Sigmoid colon (tissue), 7 donors: ENCODE data around the gene WDSUB1. TPM values are rescaled to one million over a fixed set of nuclear protein-coding genes. Genes with fewer than 3 reads are reported as not detected.

ENCODE experiments used
- DNase-seq: peaks from one replicate; pipeline ENCODE4 v3.0.0-alpha.2; 2019
- H3K27ac ChIP-seq, 4 donors: fragments of 200-600 bp; sonication (generic); one replicate each; pipeline ENCODE4 v1.5.1; 2016 to 2019; ENCODE audit warnings: mild to moderate bottlenecking in 1 of 4
- H3K27me3 ChIP-seq, 3 donors: fragments of 200-600 bp; sonication (generic); one replicate each; pipeline ENCODE4 v1.5.1; 2019; ENCODE audit warnings: mild to moderate bottlenecking in 1 of 3
- H3K36me3 ChIP-seq, 4 donors: fragments of 200-600 bp; sonication (generic); one replicate each; pipeline ENCODE4 v1.5.1; 2016 to 2019
- H3K4me1 ChIP-seq, 4 donors: fragments of 200-600 bp; sonication (generic); one replicate each; pipeline ENCODE4 v1.5.1; 2017 to 2019
- H3K4me3 ChIP-seq, 4 donors: fragments of 200-600 bp; sonication (generic); one replicate each; pipeline ENCODE4 v1.5.1; 2017 to 2019; ENCODE audit warnings: mild to moderate bottlenecking in 2 of 4, moderate library complexity in 1 of 4
- H3K9me3 ChIP-seq, 4 donors: fragments of 200-600 bp in 3 of 4; sonication (generic) in 3 of 4; one replicate each; pipeline versions ENCODE4 v1.5.1 to v1.6.1; 2013 to 2019
- EP300 ChIP-seq, 4 donors: sonication (generic); formaldehyde crosslinking; IDR thresholded peaks; one replicate each; pipeline ENCODE4 v1.6.1; 2017; ENCODE audit warnings: antibody characterized with exemption in 4 of 4
- POLR2A ChIP-seq, 2 donors: fragments of 450-650 bp; IDR thresholded peaks; one replicate each; pipeline ENCODE4 v1.6.1; 2016; ENCODE audit warnings: antibody characterized with exemption in 2 of 2, mild to moderate bottlenecking in 2 of 2, moderate library complexity in 2 of 2
- POLR2AphosphoS5 ChIP-seq, 4 donors: sonication (generic); formaldehyde crosslinking; IDR thresholded peaks; one replicate each; pipeline ENCODE4 v1.6.1; 2017; ENCODE audit warnings: antibody characterized with exemption in 4 of 4
- WGBS, 2 donors: extraction: QIAGEN DNeasy Blood & Tissue Kit; methylation state at CpG; one replicate each; pipeline ENCODE4 v1.1.7; 2013; 5-methylcytosine and 5-hydroxymethylcytosine counted together
- intact Hi-C: fragments of 100-400 bp; cut with DNase I; formaldehyde crosslinking; loops from one replicate; pipeline ENCODE4 v1.15.1; 2023
- polyA plus RNA-seq, 3 donors: library from polyadenylated mRNA; stranded (reverse); fragments of 200-250 nt; gene quantifications; one replicate each; pipeline ENCODE4 v1.2.3, GENCODE V29; 2013
- total RNA-seq, 4 donors: library from RNA; depleted of rRNA; stranded (reverse); fragments of >200 nt; gene quantifications; one replicate each; pipeline ENCODE4 v1.1.0, GENCODE V29; 2016
- TF ChIP-seq, protein P1 (sequence below), 4 experiments: fragments of 450-650 bp in 3 of 4; fragments of 200-600 bp in 1 of 4; IDR thresholded peaks; one replicate each; pipeline ENCODE4 v1.5.1; 2016 to 2019; ENCODE audit warnings: antibody characterized with exemption in 4 of 4, mild to moderate bottlenecking in 3 of 4, moderate library complexity in 2 of 4
- donor health status: healthy with polysubstance abuse.
- donor health status: Bipolar disorder and iron deficiency.
- donor health status: healthy.

WDSUB1 gene
- total and polyA plus RNA-seq, 7 donors, result 5.6 to 23.0 (median 8.9) TPM

DNA sequence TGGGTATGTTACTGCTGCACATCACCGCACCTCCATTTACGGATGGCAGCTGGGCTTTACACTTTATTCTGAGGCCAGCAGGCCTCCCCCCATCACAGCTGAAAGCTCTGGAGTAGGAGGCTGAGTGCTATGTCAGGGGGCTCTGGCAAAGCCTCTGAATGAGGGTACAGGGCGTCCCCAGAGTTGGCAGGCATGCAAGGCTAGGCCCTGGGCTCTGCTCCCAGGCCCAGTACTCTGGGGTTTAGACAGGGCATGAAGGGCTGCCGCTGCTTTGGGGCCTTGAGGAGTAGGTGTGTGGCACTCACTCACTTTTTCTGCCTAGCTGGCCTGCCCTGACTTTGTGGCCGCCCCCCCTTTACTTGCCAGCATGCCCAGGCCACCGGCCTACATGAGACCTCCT, 90.8 kb downstream of the WDSUB1 start:
- DNase-seq, result no peak
- intact Hi-C loops, result no loop called here
- TF ChIP-seq, protein P1, sequence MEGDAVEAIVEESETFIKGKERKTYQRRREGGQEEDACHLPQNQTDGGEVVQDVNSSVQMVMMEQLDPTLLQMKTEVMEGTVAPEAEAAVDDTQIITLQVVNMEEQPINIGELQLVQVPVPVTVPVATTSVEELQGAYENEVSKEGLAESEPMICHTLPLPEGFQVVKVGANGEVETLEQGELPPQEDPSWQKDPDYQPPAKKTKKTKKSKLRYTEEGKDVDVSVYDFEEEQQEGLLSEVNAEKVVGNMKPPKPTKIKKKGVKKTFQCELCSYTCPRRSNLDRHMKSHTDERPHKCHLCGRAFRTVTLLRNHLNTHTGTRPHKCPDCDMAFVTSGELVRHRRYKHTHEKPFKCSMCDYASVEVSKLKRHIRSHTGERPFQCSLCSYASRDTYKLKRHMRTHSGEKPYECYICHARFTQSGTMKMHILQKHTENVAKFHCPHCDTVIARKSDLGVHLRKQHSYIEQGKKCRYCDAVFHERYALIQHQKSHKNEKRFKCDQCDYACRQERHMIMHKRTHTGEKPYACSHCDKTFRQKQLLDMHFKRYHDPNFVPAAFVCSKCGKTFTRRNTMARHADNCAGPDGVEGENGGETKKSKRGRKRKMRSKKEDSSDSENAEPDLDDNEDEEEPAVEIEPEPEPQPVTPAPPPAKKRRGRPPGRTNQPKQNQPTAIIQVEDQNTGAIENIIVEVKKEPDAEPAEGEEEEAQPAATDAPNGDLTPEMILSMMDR (IDR thresholded peaks at IDR 0.05), result no peak
- TF ChIP-seq POLR2AphosphoS5 (IDR thresholded peaks at IDR 0.05), result no peak
- no peak for TF ChIP-seq POLR2A (IDR thresholded peaks at IDR 0.05)
- no peak for TF ChIP-seq EP300 (IDR thresholded peaks at IDR 0.05)
- Histone ChIP-seq H3K36me3 (peaks cover 3 to 53% (median 10%) of the 10 kb centered on the region in 4 donors), H3K9me3 (no peaks in the 10 kb centered on the region), H3K4me1 (peaks cover 0 to 15% (median 4%) of the 10 kb centered on the region in 4 donors), H3K27me3 (no peaks in the 10 kb centered on the region), H3K27ac (no peak overlapping the region), H3K4me3 (no peak overlapping the region)
- 96 to 98% methylated on average over 6 of the region's 6 CpGs for WGBS, 2 donors

DNA sequence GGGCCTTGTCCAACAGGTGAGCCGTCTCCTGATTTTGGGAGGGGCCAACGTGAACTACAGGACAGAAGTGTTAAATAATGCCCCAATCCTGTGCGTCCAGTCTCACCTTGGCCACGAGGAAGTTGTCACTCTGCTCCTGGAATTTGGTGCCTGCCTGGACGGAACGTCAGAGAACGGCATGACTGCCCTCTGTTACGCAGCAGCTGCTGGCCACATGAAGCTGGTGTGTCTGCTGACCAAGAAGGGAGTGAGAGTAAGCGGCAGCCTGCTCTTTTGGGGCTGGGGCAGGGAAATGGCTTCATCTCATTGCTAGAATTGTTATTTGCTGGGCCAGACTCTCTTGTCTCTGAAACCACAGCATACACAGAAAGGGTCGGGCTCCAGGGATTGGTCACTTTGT, 92.3 kb downstream of the WDSUB1 start:
- Histone ChIP-seq H3K4me1 (peaks cover 0 to under 1% (median 0%) of the 10 kb centered on the region in 4 donors), H3K27me3 (no peaks in the 10 kb centered on the region), H3K27ac (no peak overlapping the region), H3K9me3 (no peaks in the 10 kb centered on the region), H3K36me3 (peaks cover 2 to 51% (median 10%) of the 10 kb centered on the region in 4 donors), H3K4me3 (no peak overlapping the region)
- TF ChIP-seq, protein P1 (IDR thresholded peaks at IDR 0.05), result no peak
- TF ChIP-seq POLR2AphosphoS5 (IDR thresholded peaks at IDR 0.05), result no peak
- TF ChIP-seq POLR2A (IDR thresholded peaks at IDR 0.05), result no peak
- WGBS, 2 donors, result 93 to 95% methylated on average over 10 of the region's 10 CpGs
- intact Hi-C loops, result no loop called here
- no peak for DNase-seq

DNA sequence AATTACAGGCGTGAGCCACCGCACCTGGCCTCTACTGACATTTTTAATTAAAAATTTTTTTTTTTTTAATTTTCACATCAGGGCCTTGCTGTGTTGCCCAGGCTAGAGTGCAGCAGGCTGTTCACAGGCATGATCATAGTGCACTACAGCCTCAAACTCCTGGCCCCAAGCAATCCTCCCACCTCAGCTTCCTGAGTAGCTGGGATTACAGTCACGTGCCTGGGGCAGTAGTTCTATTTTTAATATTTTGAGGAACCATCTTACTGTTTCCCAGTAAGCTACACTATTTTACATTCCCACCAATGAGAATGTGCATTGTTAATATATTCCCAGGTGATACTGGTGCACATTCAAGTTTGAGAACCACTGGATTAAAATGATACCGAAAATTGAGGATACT, 92.7 kb downstream of the WDSUB1 start:
- TF ChIP-seq EP300 (IDR thresholded peaks at IDR 0.05) (no peak), POLR2A (IDR thresholded peaks at IDR 0.05) (no peak), POLR2AphosphoS5 (IDR thresholded peaks at IDR 0.05) (no peak)
- TF ChIP-seq, protein P1 (IDR thresholded peaks at IDR 0.05), result no peak
- WGBS, 2 donors, result 95 to 96% methylated on average over 4 of the region's 4 CpGs
- H3K4me3 ChIP-seq, result no peak overlapping the region
- no peak overlapping the region for H3K27ac ChIP-seq
- intact Hi-C loops, result no loop called here
- H3K36me3 ChIP-seq, result peaks cover 0 to 46% (median 10%) of the 10 kb centered on the region in 4 donors
- H3K9me3 ChIP-seq, result no peaks in the 10 kb centered on the region
- no peaks in the 10 kb centered on the region for H3K27me3 ChIP-seq
- no peak for DNase-seq
- H3K4me1 ChIP-seq, result no peaks in the 10 kb centered on the region

DNA sequence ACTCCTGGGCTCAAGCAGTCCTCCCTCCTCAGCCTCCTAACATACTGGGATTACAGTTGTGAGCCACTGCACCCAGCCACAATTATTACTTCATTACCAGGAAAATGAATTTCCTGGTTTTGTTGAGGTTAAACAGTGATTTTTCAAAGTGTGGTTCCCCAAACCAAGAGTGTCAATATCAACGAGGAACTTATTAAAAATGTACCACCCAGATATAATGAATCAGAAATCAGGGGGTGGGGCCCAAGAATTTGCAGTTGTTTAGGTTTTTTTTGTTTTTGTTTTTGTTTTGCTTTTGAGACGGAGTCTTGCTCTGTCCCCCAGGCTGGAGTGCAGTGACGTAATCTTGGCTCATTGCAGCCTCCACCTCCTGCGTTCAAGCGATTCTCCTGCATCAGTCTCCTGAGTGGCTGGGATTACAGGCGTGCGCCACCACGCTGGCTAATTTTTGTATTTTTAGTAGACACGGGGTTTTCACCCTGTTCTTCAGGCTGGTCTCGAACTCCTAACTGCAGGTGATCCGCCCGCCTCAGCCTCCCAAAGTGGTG, 94.1 kb downstream of the WDSUB1 start:
- Histone ChIP-seq H3K4me3 (no peak overlapping the region), H3K4me1 (no peaks in the 10 kb centered on the region), H3K27me3 (no peaks in the 10 kb centered on the region), H3K27ac (no peak overlapping the region), H3K36me3 (peaks cover 0 to 37% (median 8%) of the 10 kb centered on the region in 4 donors), H3K9me3 (no peaks in the 10 kb centered on the region)
- TF ChIP-seq POLR2A (IDR thresholded peaks at IDR 0.05), result no peak
- TF ChIP-seq, protein P1 (IDR thresholded peaks at IDR 0.05), result no peak
- no peak for TF ChIP-seq EP300 (IDR thresholded peaks at IDR 0.05)
- TF ChIP-seq POLR2AphosphoS5 (IDR thresholded peaks at IDR 0.05), result no peak
- 91 to 92% methylated on average over 12 of the region's 12 CpGs for WGBS, 2 donors
- no peak for DNase-seq
- intact Hi-C loops, result no loop called here

DNA sequence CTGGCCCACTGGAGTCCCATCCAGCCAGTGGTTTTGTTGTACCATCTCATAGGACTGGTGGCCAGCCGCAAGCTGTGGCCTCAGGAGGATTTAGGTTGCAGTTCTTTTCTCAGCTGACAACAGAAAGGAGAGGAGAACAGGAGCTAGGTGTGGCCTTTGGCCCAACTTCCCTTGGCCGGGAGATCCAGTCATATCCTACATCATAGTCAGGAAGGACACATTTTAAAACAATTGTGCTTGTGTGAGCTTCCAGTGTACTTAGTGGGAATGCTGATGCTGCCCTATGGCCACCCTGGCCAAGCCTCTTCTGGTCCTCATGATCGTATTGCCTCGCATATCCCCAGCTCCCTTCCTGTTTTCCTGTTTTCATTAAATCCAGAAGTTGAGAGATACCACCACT, 98.1 kb downstream of the WDSUB1 start:
- intact Hi-C loops, result no loop called here
- no peak overlapping the region for H3K4me3 ChIP-seq
- peaks cover 0 to 10% (median 5%) of the 10 kb centered on the region in 4 donors for H3K4me1 ChIP-seq
- peak overlapping the region in 1 of 4 donors; percentile 26 for H3K27ac ChIP-seq
- DNase-seq, result no peak
- H3K27me3 ChIP-seq, result no peaks in the 10 kb centered on the region
- WGBS, 2 donors, result 86 to 92% methylated on average over 4 of the region's 4 CpGs
- H3K36me3 ChIP-seq, result peaks cover 0 to 25% (median 6%) of the 10 kb centered on the region in 4 donors
- TF ChIP-seq POLR2AphosphoS5 (IDR thresholded peaks at IDR 0.05), result no peak
- TF ChIP-seq EP300 (IDR thresholded peaks at IDR 0.05), result no peak
- no peak for TF ChIP-seq POLR2A (IDR thresholded peaks at IDR 0.05)
- TF ChIP-seq, protein P1 (IDR thresholded peaks at IDR 0.05), result no peak
- no peaks in the 10 kb centered on the region for H3K9me3 ChIP-seq
